NCI-H2196 (cell line): Measurements from ENCODE around the gene ZNF681.
"Not testable (repeated sequence)": the region's sequence is repeated elsewhere in the genome, so short reads cannot be mapped to it uniquely, and the experiment has no call there.

ENCODE experiments used
- DNase-seq: peaks from one replicate; lab custom pipeline; 2025; ENCODE audit not compliant: unreplicated experiment; lab: John Stamatoyannopoulos, UW

Gene ZNF681

GRCh38 chr19:23758187-23759074, at the start of gene ZNF681:
TSS of gene ZNF681 (minus strand) at chr19:23758891. CDS start at chr19:23758749, 142 bp downstream.
- peak; percentile 75 for DNase-seq

- DNase-seq: no peak
Observed at GRCh38 chr19:23804676-23805075, 46.0 kb upstream of the ZNF681 start.

GRCh38 chr19:23802290-23802689, 43.6 kb upstream of the ZNF681 start:
- DNase-seq: no peak

GRCh38 chr19:23801803-23802202, 43.1 kb upstream of the ZNF681 start:
- DNase-seq: no peak

- DNase-seq: no peak
Observed at GRCh38 chr19:23800868-23801267, 42.2 kb upstream of the ZNF681 start.

GRCh38 chr19:23800271-23800670, 41.6 kb upstream of the ZNF681 start:
- DNase-seq: no peak

GRCh38 chr19:23799321-23799720, 40.6 kb upstream of the ZNF681 start:
- no peak for DNase-seq

- no peak for DNase-seq
Observed at GRCh38 chr19:23795462-23795861, 36.8 kb upstream of the ZNF681 start.

GRCh38 chr19:23792784-23793183, 34.1 kb upstream of the ZNF681 start:
- DNase-seq: no peak

- DNase-seq: no peak
Observed at GRCh38 chr19:23790641-23791488, 32.2 kb upstream of the ZNF681 start.

GRCh38 chr19:23789246-23789645, 30.6 kb upstream of the ZNF681 start:
- DNase-seq: no peak

- DNase-seq: no peak
Observed at GRCh38 chr19:23788411-23788810, 29.7 kb upstream of the ZNF681 start.

GRCh38 chr19:23787106-23787505, 28.4 kb upstream of the ZNF681 start:
- DNase-seq: no peak

GRCh38 chr19:23785982-23786381, 27.3 kb upstream of the ZNF681 start:
- DNase-seq: no peak

GRCh38 chr19:23784274-23784673, 25.6 kb upstream of the ZNF681 start:
- no peak for DNase-seq

- no peak for DNase-seq
Observed at GRCh38 chr19:23783636-23784035, 24.9 kb upstream of the ZNF681 start.

- DNase-seq: no peak
Observed at GRCh38 chr19:23779645-23780044, 21.0 kb upstream of the ZNF681 start.

GRCh38 chr19:23778566-23778965, 19.9 kb upstream of the ZNF681 start:
- no peak for DNase-seq

GRCh38 chr19:23778036-23778435, 19.3 kb upstream of the ZNF681 start:
- DNase-seq: not testable (repeated sequence)

- DNase-seq: no peak
Observed at GRCh38 chr19:23777216-23777615, 18.5 kb upstream of the ZNF681 start.

GRCh38 chr19:23776507-23777205, 18.0 kb upstream of the ZNF681 start:
- no peak for DNase-seq
